HG03558 (cell line): ENCODE measurements around the gene BAZ2B.

Source experiments
- ATAC-seq: cut with Tn5 transposase; IDR thresholded peaks from one replicate; pipeline ENCODE4 v1.9.1; 2021; ENCODE audit warnings: moderate number of reproducible peaks; ENCODE audit not compliant: unreplicated experiment; ENCODE audit errors: extremely low read depth

The BAZ2B gene

GRCh38 chr2:159586034-159586433 lies 30.3 kb downstream of the BAZ2B start:
- ATAC-seq, result no peak

DNA sequence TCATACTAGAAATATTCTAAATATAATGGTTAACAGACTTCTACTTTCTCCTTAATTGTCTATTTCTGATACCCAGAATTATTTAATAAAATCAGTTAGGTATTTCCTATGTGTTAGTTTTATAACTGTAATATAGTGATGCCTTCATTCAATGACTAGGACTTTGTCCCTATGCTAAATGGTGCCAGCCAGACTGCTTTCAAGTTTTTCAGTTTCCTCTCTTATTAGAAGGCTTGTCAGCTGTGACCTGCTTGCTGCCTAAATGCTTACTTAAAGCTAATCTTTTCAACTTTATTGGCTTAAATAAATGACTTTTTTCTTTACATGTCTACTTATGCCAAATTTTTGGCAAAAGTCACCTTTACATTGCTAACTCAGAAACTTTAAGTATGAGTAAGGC lies 30.7 kb downstream of the BAZ2B start:
- ATAC-seq, result no peak

GRCh38 chr2:159584796-159585195 lies 31.6 kb downstream of the BAZ2B start:
- no peak for ATAC-seq

GRCh38 chr2:159573846-159574606 lies 42.3 kb downstream of the BAZ2B start:
- no peak for ATAC-seq

GRCh38 chr2:159573294-159573693 lies 43.1 kb downstream of the BAZ2B start:
- ATAC-seq, result no peak

DNA sequence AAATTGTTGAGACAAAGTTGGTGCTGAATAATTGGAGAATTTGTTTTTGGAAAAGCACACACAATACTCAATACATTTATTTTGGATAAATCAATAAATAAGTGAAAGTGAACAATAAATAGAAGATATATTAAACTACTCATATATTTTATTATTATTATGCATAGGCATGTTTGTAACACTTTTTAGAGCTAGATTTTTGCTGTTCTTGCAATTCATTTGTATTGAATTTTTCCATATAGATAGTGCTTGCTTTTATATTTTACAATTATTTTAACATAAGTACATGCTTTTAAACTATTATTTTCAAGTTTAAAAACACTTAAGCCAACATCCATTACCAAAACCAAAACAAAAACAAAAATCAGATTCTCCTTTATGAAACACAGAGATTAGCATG lies 43.9 kb downstream of the BAZ2B start:
- ATAC-seq, result no peak

GRCh38 chr2:159571540-159572260 lies 44.6 kb downstream of the BAZ2B start:
- ATAC-seq, result no peak

GRCh38 chr2:159564081-159564480 lies 52.3 kb downstream of the BAZ2B start:
- ATAC-seq, result no peak

DNA sequence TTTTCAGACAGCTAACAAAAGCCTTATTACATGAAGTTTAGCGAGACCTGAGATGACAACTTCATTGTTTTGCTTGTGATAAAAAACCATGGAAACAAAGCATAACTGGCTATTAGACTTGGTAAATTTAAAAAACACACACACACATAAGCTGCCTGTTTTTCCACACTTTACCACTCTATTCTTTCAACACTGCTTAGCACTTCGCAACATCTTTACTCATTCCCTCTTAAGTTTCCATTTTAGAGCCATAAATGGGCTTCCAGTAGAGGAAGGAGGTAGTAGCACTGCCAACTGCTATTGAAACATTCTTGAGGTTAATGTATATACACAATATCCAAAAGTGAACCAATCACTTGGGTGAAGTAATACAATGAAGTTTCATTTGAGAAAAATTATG lies 54.1 kb downstream of the BAZ2B start:
- no peak for ATAC-seq

- no peak for ATAC-seq
These were observed 54.6 kb downstream of the BAZ2B start for GRCh38 chr2:159561786-159562185.

GRCh38 chr2:159561242-159561641 lies 55.1 kb downstream of the BAZ2B start:
- no peak for ATAC-seq

GRCh38 chr2:159559034-159559433 lies 57.3 kb downstream of the BAZ2B start:
- ATAC-seq, result no peak

DNA sequence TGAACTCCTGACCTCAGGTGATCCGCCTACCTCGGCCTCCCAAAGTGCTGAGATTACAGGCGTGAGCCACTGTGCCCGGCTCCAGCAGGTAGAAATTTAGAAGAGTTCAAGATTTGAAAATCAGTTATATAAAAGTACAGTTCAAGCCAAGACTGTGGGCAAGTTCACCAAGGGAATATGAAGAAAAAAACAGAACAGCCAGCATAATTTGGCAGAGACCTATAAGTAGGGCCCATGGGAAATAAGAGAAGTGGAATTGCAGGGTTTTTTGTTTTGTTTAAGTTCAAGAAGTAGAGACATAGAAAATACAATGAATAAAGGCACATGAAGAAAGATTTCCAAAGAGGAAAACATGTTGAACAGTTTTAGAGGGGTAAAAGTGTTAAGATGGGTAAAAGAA lies 57.9 kb downstream of the BAZ2B start:
- no peak for ATAC-seq

DNA sequence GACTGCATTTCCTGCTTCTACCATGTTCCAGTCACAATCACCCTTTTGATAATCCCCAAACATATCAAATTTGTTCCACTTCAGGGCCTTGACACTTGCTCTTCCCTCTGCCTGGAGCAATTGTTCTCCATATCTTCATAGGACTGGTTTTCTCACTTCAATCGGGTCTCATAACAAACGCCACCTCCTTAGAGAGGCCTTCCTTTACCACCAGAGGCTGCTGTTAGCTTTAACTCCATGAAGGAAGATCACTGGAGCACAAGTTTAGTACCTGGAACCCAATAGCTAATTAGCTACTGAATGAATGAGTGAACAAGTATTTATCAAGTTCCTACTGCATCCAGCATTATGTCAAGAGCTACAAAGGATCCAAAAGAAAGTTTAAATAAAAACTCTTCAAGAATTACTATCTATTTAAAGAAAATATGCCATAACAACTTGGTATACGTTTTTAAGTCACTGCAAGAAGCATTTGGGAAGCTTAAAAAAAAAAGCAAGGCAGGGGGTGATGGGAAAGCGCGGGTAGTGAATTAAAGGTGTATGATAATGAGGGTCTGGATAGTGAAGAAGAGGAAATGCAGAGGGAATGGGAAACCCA lies 58.8 kb downstream of the BAZ2B start:
- ATAC-seq, result no peak

DNA sequence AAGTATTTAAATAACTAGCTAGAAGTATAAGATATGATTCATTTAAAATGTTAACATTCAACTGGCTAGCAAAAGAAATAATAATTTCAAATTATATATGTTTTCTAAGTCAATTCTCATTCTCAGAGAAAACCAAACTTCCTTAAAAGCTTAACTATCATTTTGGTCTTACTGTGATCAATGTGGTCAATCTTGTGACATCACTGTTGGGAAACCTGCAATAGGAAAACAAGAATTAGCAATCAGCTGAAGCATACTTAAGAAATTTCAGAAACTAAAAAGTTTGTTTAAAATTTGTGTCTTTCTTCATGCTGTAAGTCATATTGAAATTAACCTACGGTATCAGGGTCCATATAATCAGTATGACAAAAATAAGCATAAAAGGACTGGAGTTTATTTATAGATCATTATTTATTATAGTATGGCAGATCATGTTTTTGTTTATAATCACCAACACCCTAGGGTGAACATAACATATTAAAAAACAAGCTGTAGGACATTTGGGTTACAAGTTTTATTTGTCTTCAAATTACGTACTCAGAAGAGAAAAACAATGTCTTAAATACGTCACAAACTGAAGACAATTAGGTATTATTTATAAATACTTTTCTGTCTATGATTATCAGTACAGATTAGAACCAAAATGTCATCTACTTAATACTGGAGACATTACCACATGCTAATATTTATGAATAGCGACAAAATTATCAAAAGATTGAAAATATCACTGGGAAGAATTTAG lies 60.5 kb downstream of the BAZ2B start:
- no peak for ATAC-seq

- no peak for ATAC-seq
These were observed 62.6 kb downstream of the BAZ2B start for GRCh38 chr2:159553727-159554126.

DNA sequence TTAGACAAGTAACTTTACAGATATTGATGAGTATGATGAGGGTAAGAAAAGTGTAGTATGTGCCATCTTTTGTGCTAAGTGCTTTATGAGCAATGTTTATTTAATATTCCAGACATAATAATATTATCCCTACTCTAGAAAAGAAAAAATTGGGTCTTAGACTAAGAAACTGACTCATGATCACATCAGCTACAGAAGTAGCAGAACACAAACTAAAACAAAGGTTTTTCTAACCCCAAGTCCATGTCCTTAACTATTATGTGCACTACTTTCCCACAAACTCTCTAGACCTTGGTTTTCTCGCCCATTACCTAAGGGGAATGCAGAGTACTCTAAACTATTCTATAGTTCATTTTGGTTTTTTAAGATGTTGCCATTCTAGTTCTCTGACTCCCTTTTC lies 64.5 kb downstream of the BAZ2B start:
- no peak for ATAC-seq

DNA sequence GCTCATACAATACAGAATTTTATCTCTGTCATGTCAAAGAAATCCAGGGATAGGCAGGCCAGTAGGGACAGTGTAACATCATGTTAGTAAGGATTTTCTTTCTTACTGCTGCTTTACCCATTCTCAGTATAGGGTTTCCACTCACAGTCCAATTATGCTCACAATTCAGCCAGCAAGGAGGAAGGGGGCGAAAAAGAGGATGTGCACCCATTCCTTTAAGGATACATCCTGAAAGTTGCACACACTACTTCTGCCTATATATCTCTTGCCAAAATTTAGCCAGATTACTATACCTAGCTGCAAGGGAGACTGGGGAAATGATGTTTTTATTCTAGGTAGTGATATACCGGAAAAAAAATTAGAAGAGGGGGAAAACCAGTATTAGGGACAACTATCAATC lies 66.1 kb downstream of the BAZ2B start:
- no peak for ATAC-seq

GRCh38 chr2:159549234-159549633 lies 67.1 kb downstream of the BAZ2B start:
- ATAC-seq, result no peak

GRCh38 chr2:159546716-159547430 lies 69.5 kb downstream of the BAZ2B start:
- no peak for ATAC-seq
